ENCODE results near the gene KRTAP10-2. TPM values are rescaled to one million over a fixed set of nuclear protein-coding genes. Genes with fewer than 3 reads are reported as not detected.

The KRTAP10-2 gene
- total RNA-seq, 1 experiment from 2014 or later: not detected

DNA sequence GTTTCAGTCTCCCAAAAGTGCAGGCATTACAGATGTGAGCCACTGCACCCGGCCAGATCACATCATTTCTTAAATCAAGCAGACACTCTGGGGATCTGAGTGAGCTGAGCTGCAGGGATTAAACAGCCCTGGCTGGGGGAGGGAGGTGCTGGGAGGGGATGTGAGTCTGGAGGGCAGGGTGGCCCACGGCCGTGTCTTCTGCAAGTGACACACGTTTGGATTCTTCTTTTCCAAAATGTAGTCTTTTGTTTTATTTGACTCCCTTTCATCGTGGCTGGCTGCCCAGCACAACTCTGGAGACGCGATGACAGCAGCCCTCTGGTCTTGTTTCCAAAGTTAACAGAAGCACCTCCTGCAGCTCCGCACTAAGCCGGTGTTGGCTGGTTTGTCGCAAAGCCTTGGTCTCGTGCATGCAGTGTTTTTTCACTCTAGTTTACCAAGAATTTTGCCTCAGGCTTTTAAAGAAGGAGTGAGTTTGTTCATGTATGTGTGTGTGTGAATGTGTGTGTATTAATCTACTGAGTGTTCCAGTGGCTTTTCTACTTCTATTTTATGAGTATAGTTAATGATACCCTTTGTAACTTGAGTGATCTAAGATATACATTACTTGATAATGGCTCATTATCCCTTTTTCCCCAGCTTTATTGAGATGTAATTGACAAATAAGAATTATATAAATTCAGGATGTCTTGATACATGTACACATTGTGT is 31.9 kb upstream of the KRTAP10-2 start:
- Histone ChIP-seq H3K27ac (ENCODE audit: low read depth, low read length) (no peak overlapping the region), H3K9me3 (ENCODE audit: control insufficient read depth in 1 of 2, insufficient read depth in 1 of 2, low read depth in 1 of 2, low read length in 2 of 2) (no peaks in the 10 kb centered on the region), H3K36me3 (ENCODE audit: control insufficient read depth in 1 of 2, insufficient read depth in 2 of 2, low read length in 2 of 2) (no peaks in the 10 kb centered on the region), H3K9ac (ENCODE audit: low read length) (no peak overlapping the region), H3K4me3 (replicated peaks in 1 of 2; ENCODE audit: low read depth in 1 of 2, low read length in 2 of 2) (no peak overlapping the region), H3K79me2 (ENCODE audit: insufficient read depth, low read length) (no peaks in the 10 kb centered on the region), H3K9me2 (ENCODE audit: insufficient read depth) (no peaks in the 10 kb centered on the region), H2AFZ (ENCODE audit: low read depth, low read length, poor library complexity, severe bottlenecking) (no peak overlapping the region), H3K4me1 (ENCODE audit: control insufficient read depth in 1 of 2, insufficient read depth in 2 of 2, low read length in 2 of 2) (no peaks in the 10 kb centered on the region), H3K4me2 (ENCODE audit: low read length) (no peak overlapping the region), H3K27me3 (ENCODE audit: insufficient read depth, low read length) (peaks cover 25% of the 10 kb centered on the region), H4K20me1 (ENCODE audit: insufficient read depth) (no peaks in the 10 kb centered on the region)
- ChIA-PET POLR2A (no interaction called here), RAD21 (ENCODE audit: low non-redundant PET in 1 of 2, low total read pairs in 2 of 2, uncharacterized antibody in 2 of 2, unreplicated experiment in 2 of 2) (no interaction called here), CTCF (no interaction called here)
- no peak for TF ChIP-seq POLR2A (IDR thresholded peaks at IDR 0.05; ENCODE audit: borderline replicate concordance, extremely low read depth, insufficient read depth, insufficient read length)
- no peak for ATAC-seq
- no TSS peak for BruUV-seq (replicated peaks)
- intact Hi-C loops (cut with micrococcal nuclease): no loop called here
- DNase-seq (ENCODE audit: low read depth, low spot score): no peak

DNA sequence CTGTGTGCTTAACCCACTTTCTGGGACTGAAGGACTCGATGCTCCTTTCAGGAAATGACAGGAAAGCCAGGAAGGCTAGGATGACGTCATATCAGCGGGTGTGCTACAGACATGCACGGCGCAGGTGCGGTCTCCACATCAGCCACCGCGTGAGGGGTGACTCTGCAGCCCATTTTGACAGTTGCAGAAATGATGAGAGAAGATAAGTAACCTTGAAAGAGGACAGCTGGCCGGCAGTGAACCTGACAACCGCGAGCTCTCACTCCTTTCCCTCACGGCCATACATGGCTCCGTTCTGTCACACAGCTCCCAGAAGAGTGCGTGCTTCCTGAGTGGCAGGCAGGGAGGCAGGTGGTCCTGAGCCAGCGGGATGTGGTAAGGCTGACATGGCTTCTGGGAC is 30.8 kb upstream of the KRTAP10-2 start:
- H3K4me2 ChIP-seq (ENCODE audit: low read length): no peak overlapping the region
- intact Hi-C loops (cut with micrococcal nuclease): no loop called here
- H3K4me3 ChIP-seq (replicated peaks in 1 of 2; ENCODE audit: low read depth in 1 of 2, low read length in 2 of 2): no peak overlapping the region
- no peaks in the 10 kb centered on the region for H3K9me2 ChIP-seq (ENCODE audit: insufficient read depth)
- no peak for ATAC-seq
- no peaks in the 10 kb centered on the region for H3K36me3 ChIP-seq (ENCODE audit: control insufficient read depth in 1 of 2, insufficient read depth in 2 of 2, low read length in 2 of 2)
- no peak overlapping the region for H3K27ac ChIP-seq (ENCODE audit: low read depth, low read length)
- no peak for DNase-seq (ENCODE audit: low read depth, low spot score)
- H4K20me1 ChIP-seq (ENCODE audit: insufficient read depth): no peaks in the 10 kb centered on the region
- H3K27me3 ChIP-seq (ENCODE audit: insufficient read depth, low read length): peaks cover 25% of the 10 kb centered on the region
- H3K79me2 ChIP-seq (ENCODE audit: insufficient read depth, low read length): no peaks in the 10 kb centered on the region
- POLR2A ChIA-PET: no interaction called here
- no peak overlapping the region for H3K9ac ChIP-seq (ENCODE audit: low read length)
- H3K9me3 ChIP-seq (ENCODE audit: control insufficient read depth in 1 of 2, insufficient read depth in 1 of 2, low read depth in 1 of 2, low read length in 2 of 2): no peaks in the 10 kb centered on the region; a peak in 2 of 4 replicates
- H3K4me1 ChIP-seq (ENCODE audit: control insufficient read depth in 1 of 2, insufficient read depth in 2 of 2, low read length in 2 of 2): no peaks in the 10 kb centered on the region
- BruUV-seq (replicated peaks): no TSS peak
- TF ChIP-seq FOSL1 (IDR thresholded peaks at IDR 0.05; ENCODE audit: low read depth) (no peak), POLR2AphosphoS5 (IDR thresholded peaks at IDR 0.05; ENCODE audit: low read depth, low read length) (no peak), YY1 (IDR thresholded peaks at IDR 0.05; ENCODE audit: extremely low read depth, insufficient replicate concordance, low read depth, low read length) (no peak), SRF (IDR thresholded peaks at IDR 0.05; ENCODE audit: low read depth) (no peak)
- TF ChIP-seq, protein P1, sequence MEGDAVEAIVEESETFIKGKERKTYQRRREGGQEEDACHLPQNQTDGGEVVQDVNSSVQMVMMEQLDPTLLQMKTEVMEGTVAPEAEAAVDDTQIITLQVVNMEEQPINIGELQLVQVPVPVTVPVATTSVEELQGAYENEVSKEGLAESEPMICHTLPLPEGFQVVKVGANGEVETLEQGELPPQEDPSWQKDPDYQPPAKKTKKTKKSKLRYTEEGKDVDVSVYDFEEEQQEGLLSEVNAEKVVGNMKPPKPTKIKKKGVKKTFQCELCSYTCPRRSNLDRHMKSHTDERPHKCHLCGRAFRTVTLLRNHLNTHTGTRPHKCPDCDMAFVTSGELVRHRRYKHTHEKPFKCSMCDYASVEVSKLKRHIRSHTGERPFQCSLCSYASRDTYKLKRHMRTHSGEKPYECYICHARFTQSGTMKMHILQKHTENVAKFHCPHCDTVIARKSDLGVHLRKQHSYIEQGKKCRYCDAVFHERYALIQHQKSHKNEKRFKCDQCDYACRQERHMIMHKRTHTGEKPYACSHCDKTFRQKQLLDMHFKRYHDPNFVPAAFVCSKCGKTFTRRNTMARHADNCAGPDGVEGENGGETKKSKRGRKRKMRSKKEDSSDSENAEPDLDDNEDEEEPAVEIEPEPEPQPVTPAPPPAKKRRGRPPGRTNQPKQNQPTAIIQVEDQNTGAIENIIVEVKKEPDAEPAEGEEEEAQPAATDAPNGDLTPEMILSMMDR (IDR thresholded peaks at IDR 0.05 in 2 of 3, conservative IDR thresholded peaks at IDR 0.05 in 1 of 3; ENCODE audit: borderline replicate concordance in 1 of 3, insufficient read depth in 1 of 3, low read depth in 2 of 3, low read length in 2 of 3): no peak
- TF ChIP-seq, protein P2, sequence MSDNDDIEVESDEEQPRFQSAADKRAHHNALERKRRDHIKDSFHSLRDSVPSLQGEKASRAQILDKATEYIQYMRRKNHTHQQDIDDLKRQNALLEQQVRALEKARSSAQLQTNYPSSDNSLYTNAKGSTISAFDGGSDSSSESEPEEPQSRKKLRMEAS (IDR thresholded peaks at IDR 0.05): no peak
- RAD21 ChIA-PET (ENCODE audit: low non-redundant PET in 1 of 2, low total read pairs in 2 of 2, uncharacterized antibody in 2 of 2, unreplicated experiment in 2 of 2): no interaction called here
- CTCF ChIA-PET: no interaction called here
- H2AFZ ChIP-seq (ENCODE audit: low read depth, low read length, poor library complexity, severe bottlenecking): no peak overlapping the region

All from HCT116 (cell line).